HepG2 (cell line): Measurements from ENCODE around the gene TBX3. TPM values are rescaled to one million over a fixed set of nuclear protein-coding genes. Genes with fewer than 3 reads are reported as not detected.

Experiments
- HDAC6 ChIP-seq: fragments of 200-600 bp; sonication (generic); IDR thresholded peaks from 2 replicates; pipeline ENCODE4 v1.7.0; 2017; ENCODE audit warnings: mild to moderate bottlenecking, antibody characterized with exemption, low read length, low read depth
- MLLT10 ChIP-seq: sonication (generic); formaldehyde crosslinking; IDR thresholded peaks from 2 replicates; pipeline ENCODE4 v1.4.0; 2020; ENCODE audit warnings: missing genetic modification reagents
- RFXANK ChIP-seq: IDR thresholded peaks from 2 replicates; pipeline ENCODE4 v1.6.1; 2016
- RFXAP ChIP-seq: sonication (generic); formaldehyde crosslinking; IDR thresholded peaks from 2 replicates; pipeline ENCODE4 v1.4.0; 2020; ENCODE audit warnings: missing genetic modification reagents, borderline replicate concordance
- RXRB ChIP-seq: IDR thresholded peaks from 2 replicates; pipeline ENCODE4 v1.6.1; 2016; ENCODE audit warnings: borderline replicate concordance, missing genetic modification reagents, missing compliant biosample characterization
- YEATS4 ChIP-seq: sonication (generic); formaldehyde crosslinking; IDR thresholded peaks from 2 replicates; pipeline ENCODE4 v1.4.0; 2020; ENCODE audit warnings: missing genetic modification reagents, borderline replicate concordance
- ZNF513 ChIP-seq: sonication (generic); formaldehyde crosslinking; conservative IDR thresholded peaks from 2 replicates; pipeline ENCODE4 v1.5.0; 2020; ENCODE audit warnings: missing genetic modification reagents
- ZNF619 ChIP-seq: sonication (generic); formaldehyde crosslinking; IDR thresholded peaks from 2 replicates; pipeline ENCODE4 v1.4.0; 2020; ENCODE audit warnings: mild to moderate bottlenecking, missing genetic modification reagents
- ZNF776 ChIP-seq: sonication (generic); formaldehyde crosslinking; IDR thresholded peaks from 2 replicates; pipeline ENCODE4 v1.4.0; 2020; ENCODE audit warnings: mild to moderate bottlenecking, missing genetic modification reagents
- ZNF891 ChIP-seq: sonication (generic); formaldehyde crosslinking; IDR thresholded peaks from 2 replicates; pipeline ENCODE4 v1.5.0; 2020; ENCODE audit warnings: mild to moderate bottlenecking, missing genetic modification reagents
- polyA plus RNA-seq, 8 experiments: library from polyadenylated mRNA; depleted of rRNA in 3 of 8; stranded (reverse) in 7 of 8; unstranded in 1 of 8; fragments of >200 nt; fragmentation: Illumina TruSeq in 4 of 8; extraction: Trizol in 4 of 8; gene quantifications; 2 replicates each; pipeline versions ENCODE4 v1.2.1 to v1.2.3, GENCODE V29; 2011 to 2016; ENCODE audit warnings: low read depth in 4 of 8, missing spikeins in 1 of 8, mixed read lengths in 1 of 8; ENCODE audit not compliant: insufficient read depth in 1 of 8
- total RNA-seq, 5 experiments: library from RNA; depleted of rRNA; stranded (reverse); fragments of >200 nt; fragmentation: Illumina TruSeq; extraction: Trizol; gene quantifications; 2 replicates each; pipeline ENCODE4 v1.2.3, GENCODE V29; 2016; ENCODE audit warnings: low read depth in 1 of 5
- TF ChIP-seq, protein P1 (sequence below): fragments of 450-650 bp; IDR thresholded peaks from 2 replicates; pipeline ENCODE4 v1.6.1; 2016
- TF ChIP-seq, protein P2 (sequence below): sonication (generic); formaldehyde crosslinking; IDR thresholded peaks from 2 replicates; pipeline ENCODE4 v1.5.1; 2020; ENCODE audit warnings: mild to moderate bottlenecking, missing genetic modification reagents, moderate library complexity
- TF ChIP-seq, protein P3 (sequence below): sonication (generic); formaldehyde crosslinking; conservative IDR thresholded peaks from 2 replicates; pipeline ENCODE4 v1.8.1; 2023; ENCODE audit warnings: missing genetic modification reagents
- TF ChIP-seq, protein P4 (sequence below), 2 experiments: sonication (generic) in 1 of 2; formaldehyde crosslinking in 1 of 2; IDR thresholded peaks; 2 replicates each; pipeline versions ENCODE4 v1.4.0 to v1.6.1; 2016 to 2020; ENCODE audit warnings: borderline replicate concordance in 1 of 2, low read depth in 1 of 2, mild to moderate bottlenecking in 1 of 2, missing genetic modification reagents in 1 of 2

Gene TBX3
- total and polyA plus RNA-seq, 2 of the 13 experiments (the other 11 are each of a cell fraction or from before 2014, with no cell fraction given) = 27.1 to 42.4 TPM

DNA sequence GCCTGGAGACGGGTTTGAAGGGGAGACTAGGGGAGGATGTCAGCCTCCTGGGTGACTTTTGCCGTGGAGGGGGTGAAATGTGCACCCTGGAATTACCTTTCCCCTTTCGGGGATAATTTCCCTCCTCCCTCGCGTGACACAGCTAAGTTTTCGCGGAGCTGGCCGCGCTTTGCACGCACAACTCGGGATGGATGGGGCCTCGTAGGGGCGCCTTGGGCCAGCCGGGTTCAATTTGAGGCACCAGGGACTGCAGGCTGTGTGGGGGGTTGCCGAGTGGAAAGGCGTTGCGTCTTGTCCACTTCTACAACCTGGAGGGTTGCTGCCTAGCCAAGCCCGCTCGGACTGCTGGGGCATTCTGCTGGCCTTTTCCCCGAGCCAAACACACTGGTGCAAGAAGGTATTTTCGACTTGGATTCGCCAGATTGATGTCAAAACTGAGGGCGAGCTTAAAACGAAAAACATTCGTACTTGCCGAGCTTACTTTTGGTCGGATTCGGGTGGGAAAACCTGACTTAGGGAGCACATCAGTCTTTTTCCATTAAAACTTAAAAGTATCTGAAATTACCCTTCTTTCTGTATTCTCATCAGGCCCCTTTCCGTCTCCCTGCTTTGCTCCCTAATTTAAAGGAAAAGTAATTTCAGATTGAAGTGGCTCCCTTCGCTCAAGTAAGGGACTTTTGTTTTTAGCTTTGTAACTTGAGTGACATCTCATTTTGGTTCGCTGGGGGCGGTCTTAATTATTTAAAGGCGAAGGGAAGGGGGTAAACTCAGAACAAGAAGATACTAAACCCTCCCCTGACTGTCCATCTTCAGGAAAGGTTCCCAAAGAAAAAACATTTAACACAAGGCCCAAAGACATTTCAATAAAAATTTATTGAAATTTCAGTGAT, 14.3 kb downstream of the TBX3 start (continued):
- TF ChIP-seq, protein P1, sequence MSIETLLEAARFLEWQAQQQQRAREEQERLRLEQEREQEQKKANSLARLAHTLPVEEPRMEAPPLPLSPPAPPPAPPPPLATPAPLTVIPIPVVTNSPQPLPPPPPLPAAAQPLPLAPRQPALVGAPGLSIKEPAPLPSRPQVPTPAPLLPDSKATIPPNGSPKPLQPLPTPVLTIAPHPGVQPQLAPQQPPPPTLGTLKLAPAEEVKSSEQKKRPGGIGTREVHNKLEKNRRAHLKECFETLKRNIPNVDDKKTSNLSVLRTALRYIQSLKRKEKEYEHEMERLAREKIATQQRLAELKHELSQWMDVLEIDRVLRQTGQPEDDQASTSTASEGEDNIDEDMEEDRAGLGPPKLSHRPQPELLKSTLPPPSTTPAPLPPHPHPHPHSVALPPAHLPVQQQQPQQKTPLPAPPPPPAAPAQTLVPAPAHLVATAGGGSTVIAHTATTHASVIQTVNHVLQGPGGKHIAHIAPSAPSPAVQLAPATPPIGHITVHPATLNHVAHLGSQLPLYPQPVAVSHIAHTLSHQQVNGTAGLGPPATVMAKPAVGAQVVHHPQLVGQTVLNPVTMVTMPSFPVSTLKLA = no peak
- TF ChIP-seq RXRB (CRISPR knock-in tag) (peak; percentile 13; the same call in 1 of the 2 replicates), YEATS4 (0 out of 2 replicates have a peak, but pooled peaks have one; percentile 28), RFXAP (CRISPR knock-in tag) (no peak), MLLT10 (CRISPR knock-in tag) (no peak), ZNF776 (CRISPR knock-in tag) (no peak), RFXANK (CRISPR knock-in tag) (no peak), ZNF891 (CRISPR knock-in tag) (peak; percentile 29; the same call in 1 of the 2 replicates), HDAC6 (no peak), ZNF619 (CRISPR knock-in tag) (no peak), ZNF513 (CRISPR knock-in tag) (no peak)
- TF ChIP-seq, protein P2, sequence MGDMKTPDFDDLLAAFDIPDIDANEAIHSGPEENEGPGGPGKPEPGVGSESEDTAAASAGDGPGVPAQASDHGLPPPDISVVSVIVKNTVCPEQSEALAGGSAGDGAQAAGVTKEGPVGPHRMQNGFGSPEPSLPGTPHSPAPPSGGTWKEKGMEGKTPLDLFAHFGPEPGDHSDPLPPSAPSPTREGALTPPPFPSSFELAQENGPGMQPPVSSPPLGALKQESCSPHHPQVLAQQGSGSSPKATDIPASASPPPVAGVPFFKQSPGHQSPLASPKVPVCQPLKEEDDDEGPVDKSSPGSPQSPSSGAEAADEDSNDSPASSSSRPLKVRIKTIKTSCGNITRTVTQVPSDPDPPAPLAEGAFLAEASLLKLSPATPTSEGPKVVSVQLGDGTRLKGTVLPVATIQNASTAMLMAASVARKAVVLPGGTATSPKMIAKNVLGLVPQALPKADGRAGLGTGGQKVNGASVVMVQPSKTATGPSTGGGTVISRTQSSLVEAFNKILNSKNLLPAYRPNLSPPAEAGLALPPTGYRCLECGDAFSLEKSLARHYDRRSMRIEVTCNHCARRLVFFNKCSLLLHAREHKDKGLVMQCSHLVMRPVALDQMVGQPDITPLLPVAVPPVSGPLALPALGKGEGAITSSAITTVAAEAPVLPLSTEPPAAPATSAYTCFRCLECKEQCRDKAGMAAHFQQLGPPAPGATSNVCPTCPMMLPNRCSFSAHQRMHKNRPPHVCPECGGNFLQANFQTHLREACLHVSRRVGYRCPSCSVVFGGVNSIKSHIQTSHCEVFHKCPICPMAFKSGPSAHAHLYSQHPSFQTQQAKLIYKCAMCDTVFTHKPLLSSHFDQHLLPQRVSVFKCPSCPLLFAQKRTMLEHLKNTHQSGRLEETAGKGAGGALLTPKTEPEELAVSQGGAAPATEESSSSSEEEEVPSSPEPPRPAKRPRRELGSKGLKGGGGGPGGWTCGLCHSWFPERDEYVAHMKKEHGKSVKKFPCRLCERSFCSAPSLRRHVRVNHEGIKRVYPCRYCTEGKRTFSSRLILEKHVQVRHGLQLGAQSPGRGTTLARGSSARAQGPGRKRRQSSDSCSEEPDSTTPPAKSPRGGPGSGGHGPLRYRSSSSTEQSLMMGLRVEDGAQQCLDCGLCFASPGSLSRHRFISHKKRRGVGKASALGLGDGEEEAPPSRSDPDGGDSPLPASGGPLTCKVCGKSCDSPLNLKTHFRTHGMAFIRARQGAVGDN (CRISPR knock-in tag) = peak; percentile 82
- TF ChIP-seq, protein P3, sequence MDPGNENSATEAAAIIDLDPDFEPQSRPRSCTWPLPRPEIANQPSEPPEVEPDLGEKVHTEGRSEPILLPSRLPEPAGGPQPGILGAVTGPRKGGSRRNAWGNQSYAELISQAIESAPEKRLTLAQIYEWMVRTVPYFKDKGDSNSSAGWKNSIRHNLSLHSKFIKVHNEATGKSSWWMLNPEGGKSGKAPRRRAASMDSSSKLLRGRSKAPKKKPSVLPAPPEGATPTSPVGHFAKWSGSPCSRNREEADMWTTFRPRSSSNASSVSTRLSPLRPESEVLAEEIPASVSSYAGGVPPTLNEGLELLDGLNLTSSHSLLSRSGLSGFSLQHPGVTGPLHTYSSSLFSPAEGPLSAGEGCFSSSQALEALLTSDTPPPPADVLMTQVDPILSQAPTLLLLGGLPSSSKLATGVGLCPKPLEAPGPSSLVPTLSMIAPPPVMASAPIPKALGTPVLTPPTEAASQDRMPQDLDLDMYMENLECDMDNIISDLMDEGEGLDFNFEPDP (CRISPR knock-in tag) = 0 out of 2 replicates have a peak, but pooled peaks have one; percentile 67
- TF ChIP-seq, protein P4, sequence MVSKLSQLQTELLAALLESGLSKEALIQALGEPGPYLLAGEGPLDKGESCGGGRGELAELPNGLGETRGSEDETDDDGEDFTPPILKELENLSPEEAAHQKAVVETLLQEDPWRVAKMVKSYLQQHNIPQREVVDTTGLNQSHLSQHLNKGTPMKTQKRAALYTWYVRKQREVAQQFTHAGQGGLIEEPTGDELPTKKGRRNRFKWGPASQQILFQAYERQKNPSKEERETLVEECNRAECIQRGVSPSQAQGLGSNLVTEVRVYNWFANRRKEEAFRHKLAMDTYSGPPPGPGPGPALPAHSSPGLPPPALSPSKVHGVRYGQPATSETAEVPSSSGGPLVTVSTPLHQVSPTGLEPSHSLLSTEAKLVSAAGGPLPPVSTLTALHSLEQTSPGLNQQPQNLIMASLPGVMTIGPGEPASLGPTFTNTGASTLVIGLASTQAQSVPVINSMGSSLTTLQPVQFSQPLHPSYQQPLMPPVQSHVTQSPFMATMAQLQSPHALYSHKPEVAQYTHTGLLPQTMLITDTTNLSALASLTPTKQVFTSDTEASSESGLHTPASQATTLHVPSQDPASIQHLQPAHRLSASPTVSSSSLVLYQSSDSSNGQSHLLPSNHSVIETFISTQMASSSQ (IDR thresholded peaks at IDR 0.05; ENCODE audit: low read depth) = no peak
- TF ChIP-seq, protein P4 (CRISPR knock-in tag; IDR thresholded peaks at IDR 0.05; ENCODE audit: borderline replicate concordance) = no peak
